Central memory CD4-positive, alpha-beta T cell (primary cell): ENCODE data around the gene CYTH1.

Source experiments
- DNase-seq: peaks from one replicate; pipeline ENCODE4 v3.0.0; 2022

The CYTH1 gene

DNA sequence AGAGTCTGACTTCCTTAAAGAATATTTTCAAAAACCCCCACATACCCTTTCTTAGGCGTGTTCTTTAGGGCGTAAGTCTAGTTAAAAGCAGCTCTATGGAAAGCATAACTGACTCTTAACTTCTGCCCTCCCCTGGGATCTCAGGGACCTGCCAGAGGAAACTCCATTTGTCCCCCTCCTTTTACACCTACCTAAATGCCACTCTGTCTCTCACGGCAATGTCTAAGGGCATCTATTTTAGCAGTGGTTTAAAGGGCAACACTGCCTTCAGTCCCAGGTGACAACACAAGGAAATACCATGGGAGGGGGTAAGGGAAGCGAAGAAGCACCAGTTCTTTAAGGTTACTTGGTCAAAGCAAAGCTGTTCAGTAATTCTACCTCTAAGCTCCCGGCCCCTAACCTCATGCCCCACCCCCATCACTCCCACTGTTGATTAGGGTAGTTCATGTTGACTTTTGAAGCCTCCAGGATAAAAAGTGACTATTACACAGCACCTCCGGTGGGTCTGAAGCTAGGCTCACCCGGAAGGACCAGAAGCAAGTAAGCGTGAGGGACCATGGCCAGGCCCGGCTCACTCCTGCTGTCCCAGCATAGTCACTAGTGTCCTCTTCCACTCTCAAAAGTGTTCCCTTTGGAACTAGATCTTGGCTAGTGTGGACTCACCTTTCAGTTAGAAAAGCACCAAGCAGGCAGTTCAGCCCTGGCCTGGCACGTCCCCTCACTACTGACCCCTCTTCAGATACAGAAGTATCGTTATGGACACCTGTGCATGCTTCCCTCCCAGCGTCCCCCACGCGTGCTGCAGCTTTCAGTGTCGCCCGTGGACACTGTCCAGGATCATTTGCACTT lies 47.1 kb downstream of the CYTH1 start:
- no peak for DNase-seq

DNA sequence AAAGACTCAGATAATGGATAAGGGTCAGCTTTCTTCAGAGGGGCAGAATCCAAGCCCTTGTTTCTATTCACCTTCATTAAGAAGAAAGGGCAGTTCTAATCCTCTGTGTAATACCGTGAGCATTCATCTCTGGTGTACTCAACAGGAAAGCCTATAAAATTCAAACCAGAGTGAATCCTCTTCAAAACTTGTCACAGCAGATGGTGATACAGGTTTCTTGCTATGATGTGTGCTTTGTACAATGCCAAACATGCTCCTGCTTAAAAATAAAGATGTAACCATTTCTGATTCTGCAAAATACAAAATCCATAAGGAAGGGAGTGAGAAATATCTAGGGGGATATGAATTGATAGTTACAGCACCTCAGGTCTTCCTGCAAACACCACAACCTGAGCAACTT lies 49.7 kb downstream of the CYTH1 start:
- no peak for DNase-seq

DNA sequence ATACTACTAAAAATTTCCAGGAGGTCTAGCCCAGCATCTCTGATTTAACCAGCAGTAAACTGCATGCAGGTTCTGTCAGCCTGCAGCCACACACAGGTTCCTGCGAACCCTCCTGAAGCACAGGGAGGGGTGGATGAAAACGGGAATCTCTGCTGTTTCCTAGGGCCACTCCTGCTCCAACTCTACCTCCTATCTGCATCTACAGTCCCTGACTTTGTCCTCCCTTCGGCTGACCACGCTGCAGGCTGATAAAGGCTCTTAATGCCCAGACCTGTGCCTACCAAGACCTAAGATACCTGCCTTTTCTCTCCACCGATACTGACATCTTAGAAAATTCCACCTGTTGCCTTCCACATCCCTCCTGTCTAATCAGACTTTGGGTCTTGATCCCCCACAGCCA lies 50.2 kb downstream of the CYTH1 start:
- DNase-seq, result no peak

DNA sequence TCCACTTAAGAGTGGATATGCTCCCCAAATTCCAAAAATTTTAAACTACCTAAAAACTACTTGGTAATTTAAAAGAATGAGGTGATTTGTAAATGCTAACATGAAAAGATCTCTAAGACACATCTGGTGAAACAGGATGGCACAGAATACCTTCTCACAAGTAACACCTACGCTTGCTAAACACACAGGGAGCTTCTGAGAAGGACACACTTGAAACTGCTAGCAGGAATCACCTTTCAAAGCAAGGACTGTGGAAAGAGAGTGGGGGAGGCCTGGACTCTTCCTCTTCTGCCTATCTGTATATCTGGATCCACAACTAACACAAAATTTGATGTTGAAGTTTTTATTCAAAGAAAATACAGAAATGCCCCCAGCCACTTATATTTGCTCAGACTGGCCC lies 52.4 kb downstream of the CYTH1 start:
- no peak for DNase-seq

DNA sequence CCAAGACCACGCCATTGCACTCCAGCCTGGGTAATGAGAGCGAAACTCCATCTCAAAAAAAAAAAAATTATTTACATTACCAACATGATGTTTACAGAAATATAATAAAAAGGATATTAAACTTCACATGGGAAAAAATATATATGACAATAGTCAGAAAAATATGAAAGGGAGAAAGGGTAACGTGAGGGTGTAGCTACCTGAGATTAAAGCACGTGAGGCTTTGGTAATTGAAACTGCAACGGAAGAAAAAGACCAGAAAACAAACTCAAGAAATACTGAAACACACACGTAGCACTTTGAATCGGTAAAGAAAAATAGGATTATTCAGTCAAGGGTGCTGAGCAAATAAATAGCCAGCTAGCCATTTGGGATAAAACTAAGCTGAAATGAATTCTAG lies 53.6 kb downstream of the CYTH1 start:
- no peak for DNase-seq

DNA sequence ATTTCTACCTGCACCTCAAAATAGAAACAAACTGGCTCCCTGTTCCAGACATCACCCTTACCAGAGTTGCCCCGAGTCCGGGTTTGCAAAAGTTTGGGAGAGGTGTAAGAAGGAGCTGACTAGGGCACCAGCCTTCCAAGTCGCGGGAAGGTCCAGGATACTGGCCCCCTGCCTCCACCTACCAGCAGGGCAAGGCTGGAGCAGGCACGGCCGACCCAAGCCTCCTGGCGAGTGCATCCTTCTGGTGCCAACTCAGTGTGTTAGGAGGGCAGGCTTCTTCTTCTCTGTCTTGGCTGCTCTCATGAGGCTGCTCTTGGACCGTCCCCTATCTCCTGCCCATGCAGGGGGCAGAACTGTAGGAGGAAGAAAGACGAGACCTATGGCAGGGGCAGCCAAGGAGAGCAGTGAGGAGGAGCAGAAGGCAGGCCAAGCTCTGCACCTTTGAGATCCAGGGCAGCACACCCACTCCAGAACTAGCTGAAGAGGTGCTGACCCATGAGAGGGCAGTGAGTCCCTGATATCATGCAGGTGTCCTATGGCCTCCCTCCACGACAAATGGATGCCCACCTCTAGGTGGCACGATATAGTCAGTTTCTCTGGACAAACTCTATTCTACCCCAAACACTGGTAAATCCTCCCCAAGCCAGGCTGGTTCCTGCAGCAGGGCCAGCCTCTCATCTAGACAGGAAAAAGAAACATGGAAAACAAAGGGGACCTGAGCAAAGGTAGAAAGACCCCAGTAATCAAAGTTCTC lies 54.4 kb downstream of the CYTH1 start:
- DNase-seq, result no peak

DNA sequence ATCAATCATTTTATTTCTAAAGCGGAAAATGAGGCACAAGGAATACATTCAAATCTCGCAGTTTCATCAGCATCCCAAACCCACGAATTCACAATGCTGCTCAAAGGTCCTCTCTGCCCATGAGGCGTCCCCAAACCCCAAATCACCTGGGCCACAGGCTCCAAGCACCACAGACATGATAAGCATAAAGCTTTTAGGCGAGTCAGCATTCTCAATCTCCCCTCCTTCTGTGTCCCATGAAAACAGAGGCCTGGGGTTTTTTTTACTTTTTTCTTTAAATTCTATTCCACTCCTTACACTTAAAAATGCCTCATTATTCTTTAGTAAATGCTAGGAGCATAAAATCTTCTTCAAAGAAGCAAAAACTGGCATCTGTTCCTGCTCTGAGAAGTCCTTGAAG lies 55.0 kb downstream of the CYTH1 start:
- no peak for DNase-seq

DNA sequence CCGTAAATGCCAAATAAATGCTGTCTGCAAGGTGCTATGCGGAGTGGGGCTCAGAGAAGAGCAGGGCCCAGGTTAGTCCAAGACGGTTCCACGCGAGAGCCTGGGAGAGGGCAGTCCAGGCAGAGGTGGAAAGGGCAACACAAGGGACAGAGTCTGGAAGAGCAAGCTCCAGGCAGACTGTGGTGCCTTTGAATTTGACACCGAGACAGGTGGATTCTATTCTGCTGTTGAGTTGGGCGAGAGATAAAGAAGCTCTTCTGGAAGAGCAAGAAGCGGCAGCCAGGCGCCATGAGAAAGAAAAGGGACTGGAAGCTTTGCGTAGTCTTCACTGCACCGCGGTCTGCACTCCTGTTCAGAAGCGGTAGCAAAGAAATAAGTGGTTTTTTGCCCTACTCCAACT lies 55.6 kb downstream of the CYTH1 start:
- DNase-seq, result no peak

DNA sequence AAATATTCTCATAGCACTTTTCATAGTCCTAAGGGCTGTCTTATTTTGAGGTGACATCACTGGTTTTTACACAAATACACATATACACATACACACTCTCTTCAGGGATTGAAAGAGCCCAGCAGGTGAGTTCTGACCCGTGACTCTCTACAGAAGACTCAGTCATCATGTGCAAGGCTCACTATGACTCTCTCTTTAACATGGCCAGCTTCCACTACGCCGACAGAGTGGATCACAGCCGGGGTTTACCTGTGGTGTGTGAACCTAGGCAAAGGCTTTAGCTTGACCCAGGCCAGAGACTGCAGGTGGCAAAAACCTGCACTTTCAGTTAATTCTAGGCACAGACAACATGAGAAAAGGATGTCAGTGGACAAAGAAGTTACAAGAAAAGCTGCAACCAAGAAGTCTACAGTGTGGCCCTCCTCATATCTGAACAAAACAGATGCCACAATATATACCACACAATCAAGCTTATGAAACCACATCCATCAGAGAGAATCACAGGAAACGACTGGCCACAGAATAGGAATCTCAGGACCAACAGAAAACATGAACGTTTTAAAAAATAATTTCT lies 56.5 kb downstream of the CYTH1 start:
- DNase-seq, result peak; percentile 50

DNA sequence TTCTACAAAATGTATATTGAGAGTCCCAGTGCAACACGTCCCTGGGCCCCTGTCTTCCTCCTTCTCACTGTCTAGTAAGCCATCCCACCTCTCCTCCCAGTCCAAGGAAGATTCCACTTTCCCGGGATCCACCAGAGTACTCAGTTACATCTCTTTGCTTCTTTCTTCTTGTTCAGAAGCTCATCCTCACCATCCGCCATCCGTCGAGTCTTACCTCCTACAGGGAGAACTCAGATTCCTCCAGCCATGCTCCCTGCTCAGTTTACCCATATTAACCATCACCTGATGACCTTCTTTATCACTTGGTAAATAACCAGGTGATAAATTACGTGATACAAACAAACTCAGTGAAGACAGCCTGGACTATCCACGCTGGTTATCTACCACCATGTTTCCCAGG lies 57.1 kb downstream of the CYTH1 start:
- no peak for DNase-seq

DNA sequence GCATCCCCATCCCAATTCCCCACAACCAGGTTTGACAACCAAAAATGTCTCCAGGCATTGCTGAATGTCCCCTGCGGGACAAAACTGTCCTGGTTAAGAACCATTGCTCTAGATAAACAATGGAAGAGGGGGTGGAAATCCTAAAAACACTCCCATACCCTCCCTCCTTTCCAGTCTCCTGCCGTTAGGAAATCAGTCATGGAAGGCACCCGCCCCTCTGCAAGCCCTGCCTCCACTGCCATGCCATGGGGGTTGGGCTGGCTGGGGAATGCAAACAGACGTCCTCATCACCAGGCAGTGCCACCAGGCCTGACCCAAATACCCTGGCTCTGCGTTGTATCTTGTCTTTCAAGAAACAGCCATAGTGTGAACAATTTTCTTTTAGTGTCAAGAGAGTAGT lies 57.5 kb downstream of the CYTH1 start:
- no peak for DNase-seq

DNA sequence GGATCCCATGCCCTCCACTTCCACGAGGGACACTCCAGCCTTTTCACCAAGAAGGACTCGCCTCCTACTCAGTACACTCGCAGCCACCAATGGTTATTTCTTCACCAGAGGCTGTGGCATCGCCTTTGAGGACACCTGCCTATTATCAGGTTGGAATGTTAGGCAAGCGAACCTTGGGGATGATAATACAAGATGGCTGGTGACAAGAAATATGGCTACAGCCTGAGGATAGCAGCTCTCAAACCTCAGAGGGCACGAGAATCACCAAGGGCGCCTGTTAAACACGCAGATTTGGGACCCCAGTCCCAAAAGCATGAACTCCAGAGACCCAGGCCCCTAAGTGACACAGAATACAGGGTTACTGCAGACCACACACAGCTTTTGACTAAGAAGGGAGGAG lies 58.1 kb downstream of the CYTH1 start:
- DNase-seq, result no peak

DNA sequence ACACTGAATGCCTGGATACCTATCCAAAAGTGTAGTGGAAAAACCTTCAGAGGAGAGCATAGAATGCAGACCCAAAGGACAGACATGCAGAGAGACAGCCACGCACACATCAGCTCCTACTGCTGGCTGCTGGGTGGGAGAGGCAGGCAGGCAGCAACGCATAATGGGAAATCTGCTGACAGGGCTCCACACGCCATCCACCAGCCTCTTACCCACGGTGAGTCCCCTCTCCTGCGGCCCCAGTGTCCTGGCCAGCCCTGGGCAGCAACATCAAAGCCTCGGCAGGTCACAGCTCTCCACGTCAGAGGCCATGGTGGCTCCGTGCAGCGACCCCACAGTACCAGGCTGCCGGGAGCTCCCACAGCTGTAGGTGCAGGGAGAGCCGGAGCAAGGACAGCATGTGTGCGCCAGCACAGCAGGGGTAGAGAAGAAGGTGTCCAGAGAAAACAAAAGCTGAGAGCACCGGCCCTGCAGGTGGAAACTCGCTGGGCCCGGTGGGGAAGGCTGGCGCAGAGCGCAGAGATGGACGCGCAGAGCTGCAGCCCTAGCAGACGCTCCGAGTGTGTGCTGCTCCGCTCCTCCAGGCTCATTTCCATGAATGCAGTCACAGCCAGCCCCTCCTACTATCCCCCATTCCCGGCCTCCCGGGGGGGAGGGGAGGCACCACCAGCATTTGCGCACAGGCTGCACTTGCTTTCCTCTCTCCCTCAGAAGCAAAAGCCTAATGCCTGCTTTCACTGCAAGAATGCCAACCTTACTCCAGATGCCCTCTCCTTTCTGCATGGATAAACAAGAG lies 58.9 kb downstream of the CYTH1 start:
- no peak for DNase-seq

DNA sequence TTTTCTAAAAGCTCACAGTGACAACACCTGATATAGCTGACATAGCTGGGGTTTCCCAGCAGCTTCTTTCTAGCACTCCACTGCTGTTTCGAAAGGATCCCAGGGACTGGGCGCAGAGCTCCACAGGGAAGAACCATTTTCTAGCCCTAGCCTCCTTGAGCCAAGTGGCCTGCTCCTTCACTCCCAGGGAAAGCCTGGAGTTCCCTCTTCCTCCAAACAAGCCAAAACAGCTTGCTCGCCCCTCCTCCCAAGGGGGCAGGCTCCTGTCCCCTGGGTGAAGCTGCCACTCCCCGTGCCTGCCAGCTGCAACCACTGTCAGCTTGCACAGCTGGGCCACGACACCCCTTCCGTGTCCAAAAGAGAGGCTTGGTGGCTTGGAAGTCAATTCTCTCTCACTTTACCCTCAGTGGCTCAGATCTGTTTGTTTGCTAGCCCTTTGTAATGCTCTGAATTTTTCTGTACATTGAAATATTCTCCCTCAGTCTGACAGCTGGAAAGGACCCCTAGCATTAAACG lies 59.8 kb downstream of the CYTH1 start:
- no peak for DNase-seq

DNA sequence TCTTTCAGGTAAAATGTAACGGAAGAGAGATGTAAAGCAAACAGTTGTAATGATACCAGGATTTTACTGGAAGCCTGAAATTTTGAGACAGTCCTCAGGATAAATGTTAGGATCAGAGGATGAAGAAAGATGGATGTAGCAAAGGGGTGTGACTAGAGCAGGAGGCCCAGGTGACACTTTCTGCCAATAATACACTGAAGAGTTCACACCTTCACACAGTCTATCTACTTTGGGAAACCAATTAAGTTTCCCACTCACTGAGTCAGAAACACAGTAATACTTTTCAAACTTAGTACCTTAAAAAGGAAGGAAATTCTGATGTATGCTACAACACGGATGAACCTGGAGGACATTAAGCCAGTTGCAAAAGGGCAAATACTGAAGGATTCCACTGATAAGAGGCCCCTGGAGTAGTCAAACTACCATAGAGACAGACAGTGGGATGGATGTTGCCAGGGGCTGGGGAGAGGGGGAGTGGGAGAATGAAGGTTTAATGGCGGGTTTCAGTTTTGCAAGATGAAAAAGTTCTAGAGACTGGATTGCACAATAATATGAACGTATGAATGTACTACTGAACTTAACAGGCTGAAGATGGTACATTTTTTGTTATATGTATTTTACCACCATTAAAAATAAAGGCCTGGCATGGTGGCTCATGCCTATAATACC lies 62.3 kb downstream of the CYTH1 start:
- DNase-seq, result no peak

DNA sequence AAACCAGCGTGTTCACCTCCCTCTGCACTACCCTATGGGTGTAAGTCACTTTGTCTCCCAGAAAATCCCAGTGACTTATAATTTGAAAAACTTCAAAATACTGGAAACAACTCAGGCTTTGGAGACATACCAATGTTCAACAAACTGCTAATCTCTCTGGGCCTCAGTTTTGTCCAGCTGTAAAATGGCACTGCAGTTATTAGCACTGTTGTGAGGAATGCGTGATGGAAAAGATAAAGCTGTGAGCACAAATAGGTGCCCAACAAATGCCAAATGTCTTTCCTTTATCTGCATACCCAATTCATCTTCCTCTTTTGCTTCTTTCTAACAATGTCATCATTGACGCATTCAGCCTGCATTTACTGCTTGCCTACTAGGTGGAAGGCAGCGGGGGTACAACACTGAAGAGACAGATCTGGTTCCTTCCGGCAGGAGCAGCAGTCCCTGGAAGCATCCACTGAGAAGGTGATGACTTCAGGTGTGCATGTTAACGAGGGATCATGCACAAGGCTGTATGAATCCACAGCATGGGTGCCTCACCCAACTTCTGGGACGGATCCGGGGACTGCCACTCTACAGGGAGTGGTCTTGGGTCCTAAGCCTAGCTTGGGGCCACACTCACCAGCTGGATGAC lies 63.4 kb downstream of the CYTH1 start:
- DNase-seq, result no peak

DNA sequence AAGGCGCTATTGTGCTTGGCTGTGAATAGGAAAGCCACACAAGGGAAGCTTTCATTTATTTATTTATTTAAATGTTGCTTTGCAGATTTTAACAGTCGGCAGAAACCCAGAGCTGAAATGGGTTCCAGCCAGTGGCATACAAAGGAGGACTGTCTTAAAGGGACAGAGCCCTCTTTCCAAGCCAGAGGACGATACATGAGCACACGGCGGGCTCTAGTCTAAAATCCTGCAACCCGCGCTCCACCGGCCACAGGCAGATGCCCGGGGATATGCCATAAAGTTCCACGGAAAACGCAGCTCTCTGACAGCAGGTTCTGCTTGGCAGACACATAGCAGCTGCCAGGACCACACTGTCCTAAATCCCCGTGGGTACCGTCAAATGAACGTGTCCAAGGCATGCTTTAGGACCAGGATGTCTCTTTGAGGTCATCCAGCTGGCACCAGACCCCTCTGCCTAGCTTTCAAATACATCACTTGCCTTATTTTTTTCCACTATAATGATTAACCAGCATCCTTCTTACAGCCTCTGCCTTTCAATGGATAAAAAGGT lies 64.6 kb downstream of the CYTH1 start:
- no peak for DNase-seq

DNA sequence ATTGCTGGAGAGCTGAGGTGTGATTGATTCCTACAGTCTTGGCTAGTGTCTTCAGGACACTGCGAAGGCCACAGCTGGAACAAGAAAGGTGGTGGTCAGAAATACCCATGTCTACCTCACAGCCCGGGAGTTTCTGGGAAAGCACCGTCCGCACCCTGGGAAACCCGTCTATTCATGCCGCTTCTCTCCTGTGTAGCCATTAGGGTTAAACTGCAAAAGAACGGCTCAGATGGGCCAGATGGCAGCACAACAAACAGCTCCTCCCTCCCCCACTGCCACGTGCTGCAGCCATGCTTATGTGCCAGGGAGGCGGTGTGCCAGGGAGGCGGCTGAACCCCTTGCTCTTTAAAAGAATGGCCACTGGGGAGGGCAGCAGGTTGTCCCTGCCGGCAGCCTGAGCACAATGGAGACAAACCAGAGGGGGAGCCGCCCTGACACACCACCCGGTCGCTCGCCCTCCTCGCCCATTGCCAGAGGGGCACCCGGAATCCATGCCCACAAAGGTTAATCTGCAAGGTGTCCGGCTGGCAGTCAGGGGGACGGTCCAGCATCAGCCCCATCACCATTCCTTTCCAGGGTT lies 65.2 kb downstream of the CYTH1 start:
- DNase-seq, result no peak

DNA sequence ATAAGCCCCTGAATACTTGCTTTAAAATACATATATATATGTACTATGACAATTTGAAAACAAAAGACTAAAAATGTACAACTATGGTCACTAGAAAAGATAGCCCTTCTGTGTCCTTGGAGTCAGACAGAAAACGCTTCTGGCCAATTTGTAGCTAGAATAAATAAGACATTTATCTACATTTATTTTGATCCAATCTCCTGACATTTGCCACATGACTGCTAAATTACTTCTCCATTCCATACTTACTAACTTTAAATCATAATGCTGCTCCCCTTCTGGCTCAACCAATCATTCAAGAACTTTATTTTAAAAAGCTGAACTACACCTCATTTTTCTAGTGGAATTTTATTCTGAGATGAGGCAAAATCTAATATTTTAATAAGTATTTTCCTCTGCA lies 65.8 kb downstream of the CYTH1 start:
- DNase-seq, result no peak

DNA sequence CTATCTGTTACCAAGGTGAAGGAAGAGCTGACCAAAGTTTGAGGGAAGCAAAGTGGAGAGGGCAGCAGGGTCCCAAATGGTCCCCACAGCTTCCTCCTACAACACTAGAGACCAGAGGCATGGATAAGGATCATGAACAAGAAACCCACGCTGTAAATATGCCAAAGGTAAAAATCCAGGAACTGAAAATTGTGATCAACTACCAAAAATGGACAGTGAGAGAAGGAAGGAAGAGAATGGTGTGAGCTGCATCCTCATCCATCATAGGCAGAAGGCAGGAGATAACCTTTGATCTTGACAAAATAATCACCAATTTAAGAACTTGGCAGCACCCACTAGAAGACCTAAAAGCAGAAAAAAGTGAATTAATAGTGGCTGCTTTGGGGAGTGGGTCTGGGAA lies 66.2 kb downstream of the CYTH1 start:
- no peak for DNase-seq
